ENCODE measurements around the gene NINJ2. TPM values are rescaled to one million over a fixed set of nuclear protein-coding genes. Genes with fewer than 3 reads are reported as not detected.
A peak's percentile ranks its signal among the peaks of the same experiment; 100 is the strongest.

Gene NINJ2
- total and polyA plus RNA-seq, 10 of the 15 experiments (the other 5 are each of a cell fraction or from before 2014, with no cell fraction given): 8.9 to 51.6 (median 21.3) TPM

GRCh38 chr12:612886-613285, 50.4 kb downstream of the NINJ2 start (continued):
- TF ChIP-seq BACH1 (IDR thresholded peaks at IDR 0.05; ENCODE audit: borderline replicate concordance) (no peak), TARDBP (IDR thresholded peaks at IDR 0.05; ENCODE audit: borderline replicate concordance) (no peak)

DNA sequence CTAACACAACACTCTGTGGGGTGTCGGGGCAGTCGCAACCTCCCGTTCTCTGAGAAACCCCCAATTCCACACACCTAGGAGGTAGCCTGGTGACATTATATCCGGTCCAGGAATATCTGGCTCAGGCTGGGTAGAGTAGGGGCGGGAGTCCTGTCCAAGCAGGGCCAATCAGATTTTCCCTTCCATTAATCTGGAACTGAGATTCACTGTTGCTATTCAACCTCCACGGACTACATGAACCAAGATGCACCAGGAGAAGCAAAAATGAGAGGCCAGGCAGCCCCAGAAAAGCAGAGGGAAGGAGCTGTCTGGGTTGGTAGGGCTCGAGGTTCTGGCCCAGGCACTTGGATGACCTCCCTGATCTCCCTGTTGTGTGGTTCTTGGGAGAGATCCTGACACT, 51.0 kb downstream of the NINJ2 start:
- no peak for TF ChIP-seq RAD51 (IDR thresholded peaks at IDR 0.05)
- peak; percentile 29 for TF ChIP-seq SIX5 (IDR thresholded peaks at IDR 0.05; ENCODE audit: low read depth, low read length, severe bottlenecking)
- POLR2A ChIA-PET: interaction anchor here (0.9 kb wide), 1 partner anchor 10 kb away, joined by 3 read pairs; no protein-coding TSS in a partner anchor
- no peaks in the 10 kb centered on the region for H4K20me1 ChIP-seq (ENCODE audit: control insufficient read depth, insufficient read depth)
- CTCF ChIA-PET: interaction anchor here (1.5 to 2.3 kb wide), 3 partner anchors 37 to 202 kb away, joined by 4 to 11 read pairs (median 7); no protein-coding TSS in a partner anchor
- no peak for FAIRE-seq
- no peak for DNase-seq (ENCODE audit: low read depth, low spot score)
- H3K79me2 ChIP-seq (ENCODE audit: control insufficient read depth, insufficient read depth, low read length): no peaks in the 10 kb centered on the region
- no peak overlapping the region for H3K4me3 ChIP-seq
- no peaks in the 10 kb centered on the region for H3K9me3 ChIP-seq (replicated peaks; ENCODE audit: control insufficient read depth, insufficient read depth, low read length)
- in situ Hi-C loops (cut with MboI): no loop called here
- H3K4me2 ChIP-seq (ENCODE audit: control insufficient read depth, insufficient read depth): no peak overlapping the region
- SMC1A ChIA-PET (ENCODE audit: uncharacterized antibody, unreplicated experiment): interaction anchor here (1.3 kb wide), 3 partner anchors 8 to 199 kb away, joined by 3 to 5 read pairs (median 3); no protein-coding TSS in a partner anchor
- H3K36me3 ChIP-seq (ENCODE audit: control insufficient read depth in 2 of 2, insufficient read depth in 2 of 2, low read length in 1 of 2): no peaks in the 10 kb centered on the region
- no peak overlapping the region for H3K27ac ChIP-seq (ENCODE audit: control insufficient read depth, insufficient read depth)
- intact Hi-C loops (cut with micrococcal nuclease; ENCODE audit: unreplicated experiment): no loop called here
- no peak overlapping the region for H3K9ac ChIP-seq (ENCODE audit: control insufficient read depth, insufficient read depth, low read length)
- no TSS peak for BruUV-seq (replicated peaks)
- WGBS (ENCODE audit: insufficient coverage, insufficient replicate concordance, low lambda C conversion rate, missing lambda C conversion rate): 85% methylated on average over 7 of the region's 7 CpGs
- H3K4me1 ChIP-seq (ENCODE audit: control insufficient read depth, insufficient read depth, low read length): peaks cover 10% of the 10 kb centered on the region
- RAD21 ChIA-PET (ENCODE audit: unreplicated experiment): no interaction called here
- no peaks in the 10 kb centered on the region for H3K27me3 ChIP-seq (replicated peaks in 1 of 2; ENCODE audit: control insufficient read depth in 2 of 2, insufficient read depth in 2 of 2, low read length in 1 of 2)
- no peak for ATAC-seq
- no peak overlapping the region for H2AFZ ChIP-seq (ENCODE audit: control insufficient read depth, low read depth, low read length)

GRCh38 chr12:611721-612120, 51.5 kb downstream of the NINJ2 start:
- no peak overlapping the region for H3K4me3 ChIP-seq
- no peak for TF ChIP-seq TCF3 (IDR thresholded peaks at IDR 0.05; ENCODE audit: borderline replicate concordance, insufficient read depth, low read depth, low read length)
- TF ChIP-seq RELA (IDR thresholded peaks at IDR 0.05; ENCODE audit: borderline replicate concordance, partially characterized antibody): no peak
- no peak for TF ChIP-seq RFX5 (IDR thresholded peaks at IDR 0.05; ENCODE audit: low read depth, low read length)
- TF ChIP-seq SIN3A (IDR thresholded peaks at IDR 0.05; ENCODE audit: low read depth, low read length): no peak
- TF ChIP-seq KDM1A (IDR thresholded peaks at IDR 0.05; ENCODE audit: borderline replicate concordance): no peak
- no peak for TF ChIP-seq PAX8 (IDR thresholded peaks at IDR 0.05)
- FAIRE-seq (no peak), ATAC-seq (no peak), DNase-seq (ENCODE audit: low read depth, low spot score) (no peak)
- in situ Hi-C loops (cut with MboI) (no loop called here), intact Hi-C loops (cut with micrococcal nuclease; ENCODE audit: unreplicated experiment) (no loop called here)
- H2AFZ ChIP-seq (ENCODE audit: control insufficient read depth, low read depth, low read length): no peak overlapping the region
- ChIA-PET POLR2A (interaction anchor here (0.9 kb wide), 1 partner anchor 11 kb away, joined by 3 read pairs; no protein-coding TSS in a partner anchor), CTCF (interaction anchor here (0.6 to 2.3 kb wide), 6 partner anchors 36 to 481 kb away, joined by 3 to 11 read pairs (median 4); no protein-coding TSS in a partner anchor), RAD21 (ENCODE audit: unreplicated experiment) (no interaction called here), SMC1A (ENCODE audit: uncharacterized antibody, unreplicated experiment) (interaction anchor here (1.3 kb wide), 3 partner anchors 9 to 199 kb away, joined by 3 to 5 read pairs (median 3); no protein-coding TSS in a partner anchor)
- H4K20me1 ChIP-seq (ENCODE audit: control insufficient read depth, insufficient read depth): no peaks in the 10 kb centered on the region
- no TSS peak for BruUV-seq (replicated peaks)
- H3K27me3 ChIP-seq (replicated peaks in 1 of 2; ENCODE audit: control insufficient read depth in 2 of 2, insufficient read depth in 2 of 2, low read length in 1 of 2): no peaks in the 10 kb centered on the region
- H3K4me2 ChIP-seq (ENCODE audit: control insufficient read depth, insufficient read depth): no peak overlapping the region
- no peaks in the 10 kb centered on the region for H3K9me3 ChIP-seq (replicated peaks; ENCODE audit: control insufficient read depth, insufficient read depth, low read length)
- H3K36me3 ChIP-seq (ENCODE audit: control insufficient read depth in 2 of 2, insufficient read depth in 2 of 2, low read length in 1 of 2): no peaks in the 10 kb centered on the region
- no peaks in the 10 kb centered on the region for H3K79me2 ChIP-seq (ENCODE audit: control insufficient read depth, insufficient read depth, low read length)
- WGBS (ENCODE audit: insufficient coverage, insufficient replicate concordance, low lambda C conversion rate, missing lambda C conversion rate): 93% methylated on average over 3 of the region's 3 CpGs
- no peak overlapping the region for H3K27ac ChIP-seq (ENCODE audit: control insufficient read depth, insufficient read depth)
- H3K4me1 ChIP-seq (ENCODE audit: control insufficient read depth, insufficient read depth, low read length): peaks cover 10% of the 10 kb centered on the region
- H3K9ac ChIP-seq (ENCODE audit: control insufficient read depth, insufficient read depth, low read length): no peak overlapping the region

Measured in GM12878 (cell line).